OCI-LY7 (cell line): ENCODE results near the gene EGR2. TPM values are rescaled to one million over a fixed set of nuclear protein-coding genes. Genes with fewer than 3 reads are reported as not detected.

Source experiments
- BruUV-seq: library from RNA; stranded (reverse); fragments of 400-500 nt; replicated peaks from 2 replicates; lab custom pipeline; 2021; lab: Mats Ljungman, UMichigan
- CTCF ChIA-PET: fragments of 300-600 bp; sonication (Branson Sonifier 250); formaldehyde crosslinking; loops from one replicate; lab custom pipeline; 2022; ENCODE audit warnings: antibody characterized with exemption; ENCODE audit not compliant: unreplicated experiment; lab: Charles Lee
- POLR2A ChIA-PET: fragments of 300-600 bp; sonication (Branson Sonifier 250); formaldehyde crosslinking; loops from one replicate; lab custom pipeline; 2022; ENCODE audit warnings: antibody characterized with exemption; lab: Charles Lee
- DNase-seq: peaks from one replicate; pipeline ENCODE4 v3.0.0-alpha.2; 2015; ENCODE audit warnings: low spot score
- H2AFZ ChIP-seq: fragments of 200-600 bp; sonication (generic), shearing (Covaris generic); 2 replicates; pipeline ENCODE4 v1.6.1; 2014; ENCODE audit warnings: mild to moderate bottlenecking, antibody characterized with exemption, low read length, moderate library complexity
- H3K27ac ChIP-seq: fragments of 200-600 bp; sonication (generic); 2 replicates; pipeline ENCODE4 v1.5.1; 2014; ENCODE audit warnings: mixed run types, low read depth, mild to moderate bottlenecking, moderate library complexity, low read length, inconsistent platforms; ENCODE audit not compliant: poor library complexity, severe bottlenecking
- H3K36me3 ChIP-seq: fragments of 200-600 bp; sonication (generic); 2 replicates; pipeline ENCODE4 v1.6.1; 2014; ENCODE audit warnings: mild to moderate bottlenecking, antibody characterized with exemption, low read length, moderate library complexity, mixed read lengths; ENCODE audit not compliant: insufficient read depth
- H3K4me1 ChIP-seq: fragments of 200-600 bp; sonication (generic); 2 replicates; pipeline ENCODE4 v1.5.1; 2014; ENCODE audit warnings: mild to moderate bottlenecking, low read length; ENCODE audit not compliant: insufficient read depth, poor library complexity, severe bottlenecking
- H3K4me2 ChIP-seq: fragments of 200-600 bp; sonication (generic); 2 replicates; pipeline ENCODE4 v1.6.1; 2014; ENCODE audit warnings: mild to moderate bottlenecking, low read length
- H3K4me3 ChIP-seq: fragments of 200-600 bp; sonication (generic); 2 replicates; pipeline ENCODE4 v1.5.1; 2014; ENCODE audit warnings: mild to moderate bottlenecking, low read depth, low read length; ENCODE audit not compliant: poor library complexity, severe bottlenecking
- H3K79me2 ChIP-seq: fragments of 200-600 bp; sonication (generic); 2 replicates; pipeline ENCODE4 v1.6.1; 2016; ENCODE audit warnings: low read depth, mild to moderate bottlenecking, low read length, moderate library complexity, mixed read lengths; ENCODE audit not compliant: insufficient read depth
- H3K9me2 ChIP-seq: fragments of 200-600 bp; sonication (generic); 2 replicates; pipeline ENCODE4 v1.6.1; 2016; ENCODE audit warnings: mild to moderate bottlenecking, low read length, mixed read lengths; ENCODE audit not compliant: insufficient read depth
- H3K9me3 ChIP-seq: fragments of 200-600 bp; sonication (generic); 2 replicates; pipeline ENCODE4 v1.6.1; 2014; ENCODE audit warnings: mild to moderate bottlenecking, mixed run types, low read length, mixed read lengths
- H4K20me1 ChIP-seq: fragments of 200-600 bp; sonication (generic); 2 replicates; pipeline ENCODE4 v1.6.1; 2014; ENCODE audit warnings: mild to moderate bottlenecking, antibody characterized with exemption, low read length, moderate library complexity, mixed read lengths; ENCODE audit not compliant: insufficient read depth
- EZH2phosphoT487 ChIP-seq: fragments of 200-600 bp; sonication (generic); IDR thresholded peaks from 2 replicates; pipeline ENCODE4 v1.6.1; 2018; ENCODE audit warnings: low read depth, borderline replicate concordance, mild to moderate bottlenecking, mixed run types, antibody characterized with exemption, low read length, moderate library complexity, mixed read lengths
- intact Hi-C: fragments of 100-400 bp; cut with micrococcal nuclease; formaldehyde crosslinking; loops from one replicate; pipeline ENCODE4 v1.10.0; 2022; ENCODE audit not compliant: unreplicated experiment
- total RNA-seq, 2 experiments: library from RNA; depleted of rRNA in 1 of 2; stranded (reverse); fragments of >200 nt in 1 of 2; shearing (Covaris generic) in 1 of 2; gene quantifications; 2 replicates each; pipeline ENCODE4 v1.2.3, GENCODE V29; 2014 to 2022
- TF ChIP-seq, protein P1 (sequence below): fragments of 200-600 bp; sonication (generic); conservative IDR thresholded peaks from 2 replicates; pipeline ENCODE4 v1.5.1; 2014; ENCODE audit warnings: mild to moderate bottlenecking, antibody characterized with exemption, low read length, moderate library complexity, mixed read lengths

Gene EGR2
- total RNA-seq, 2 experiments from 2014 or later: 0.19 TPM; not detected in 1

DNA sequence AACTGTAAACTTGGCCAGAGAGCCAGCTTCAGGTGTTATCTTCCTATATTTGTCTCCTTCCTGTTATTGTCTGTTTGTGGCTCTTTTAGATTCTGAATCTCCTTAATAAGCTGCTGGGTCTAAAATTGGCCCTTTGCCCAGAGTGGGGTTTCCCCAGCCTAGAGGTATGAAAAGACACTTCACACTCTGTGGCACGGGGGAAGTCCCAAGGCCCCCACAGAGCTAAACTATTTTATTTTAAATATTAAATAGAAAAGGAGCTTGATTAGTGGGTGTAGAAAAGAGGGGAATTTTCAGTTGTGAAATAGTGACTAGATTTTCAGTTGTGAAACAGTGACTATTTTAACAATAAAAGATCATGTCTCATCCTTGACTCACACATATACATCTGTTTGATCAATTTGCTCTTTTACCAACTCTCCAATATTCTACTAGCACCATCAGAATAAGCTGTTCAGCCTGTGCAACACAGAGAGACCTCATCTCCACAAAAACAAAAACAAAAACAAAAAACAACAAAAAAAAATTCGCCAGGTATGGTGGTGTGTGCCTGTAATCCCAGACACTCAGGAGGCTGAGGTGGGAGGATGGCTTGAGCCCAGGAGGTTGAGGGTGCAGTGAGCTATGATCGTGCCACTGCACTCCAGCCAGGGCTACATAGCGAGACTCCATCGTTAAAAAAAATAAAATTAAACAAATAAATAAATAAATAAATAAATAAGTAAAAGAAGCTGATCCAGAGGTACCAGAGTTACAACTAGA lies 36.5 kb downstream of the EGR2 start:
- no peak overlapping the region for H2AFZ ChIP-seq
- POLR2A ChIA-PET: interaction anchor here (0.5 to 3.8 kb wide), 15 partner anchors 10 to 1981 kb away, joined by 3 to 19 read pairs (median 4); partner anchors contain the start of gene EGR2

DNA sequence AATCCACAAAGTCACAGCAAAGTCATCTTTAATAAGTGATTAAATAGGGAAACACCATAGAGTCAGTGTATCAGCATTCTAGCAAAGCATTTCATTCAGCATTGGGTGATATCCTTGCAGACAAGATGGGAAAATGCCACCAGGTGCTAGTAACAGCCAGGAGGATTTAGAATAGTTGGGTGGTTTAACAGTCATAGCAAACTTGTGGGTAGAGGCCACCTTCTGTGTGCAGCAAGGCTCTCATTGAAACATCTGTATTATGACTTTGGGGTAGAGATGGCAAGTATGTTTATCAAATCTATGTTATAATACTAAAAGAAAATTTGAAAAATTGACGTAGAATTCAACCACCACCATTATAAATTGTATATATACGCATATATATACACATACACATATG lies 38.0 kb downstream of the EGR2 start:
- no peak for TF ChIP-seq EZH2phosphoT487
- TF ChIP-seq, protein P1, sequence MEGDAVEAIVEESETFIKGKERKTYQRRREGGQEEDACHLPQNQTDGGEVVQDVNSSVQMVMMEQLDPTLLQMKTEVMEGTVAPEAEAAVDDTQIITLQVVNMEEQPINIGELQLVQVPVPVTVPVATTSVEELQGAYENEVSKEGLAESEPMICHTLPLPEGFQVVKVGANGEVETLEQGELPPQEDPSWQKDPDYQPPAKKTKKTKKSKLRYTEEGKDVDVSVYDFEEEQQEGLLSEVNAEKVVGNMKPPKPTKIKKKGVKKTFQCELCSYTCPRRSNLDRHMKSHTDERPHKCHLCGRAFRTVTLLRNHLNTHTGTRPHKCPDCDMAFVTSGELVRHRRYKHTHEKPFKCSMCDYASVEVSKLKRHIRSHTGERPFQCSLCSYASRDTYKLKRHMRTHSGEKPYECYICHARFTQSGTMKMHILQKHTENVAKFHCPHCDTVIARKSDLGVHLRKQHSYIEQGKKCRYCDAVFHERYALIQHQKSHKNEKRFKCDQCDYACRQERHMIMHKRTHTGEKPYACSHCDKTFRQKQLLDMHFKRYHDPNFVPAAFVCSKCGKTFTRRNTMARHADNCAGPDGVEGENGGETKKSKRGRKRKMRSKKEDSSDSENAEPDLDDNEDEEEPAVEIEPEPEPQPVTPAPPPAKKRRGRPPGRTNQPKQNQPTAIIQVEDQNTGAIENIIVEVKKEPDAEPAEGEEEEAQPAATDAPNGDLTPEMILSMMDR: no peak
- Histone ChIP-seq H3K4me1 (peaks cover 30% of the 10 kb centered on the region), H3K9me3 (no peaks in the 10 kb centered on the region), H3K79me2 (no peaks in the 10 kb centered on the region), H3K4me3 (no peak overlapping the region), H3K9me2 (no peaks in the 10 kb centered on the region), H3K27ac (no peak overlapping the region), H4K20me1 (no peaks in the 10 kb centered on the region), H2AFZ (no peak overlapping the region), H3K4me2 (no peak overlapping the region), H3K36me3 (no peaks in the 10 kb centered on the region)
- POLR2A ChIA-PET: interaction anchor here (0.6 to 1.0 kb wide), 4 partner anchors 9 to 327 kb away, joined by 3 to 4 read pairs (median 3); no protein-coding TSS in a partner anchor
- no TSS peak for BruUV-seq
- no peak for DNase-seq
- CTCF ChIA-PET: no interaction called here
- intact Hi-C loops: no loop called here

More for the DNA sequence above, 36.5 kb downstream of the EGR2 start:
- H3K9me2 ChIP-seq: no peaks in the 10 kb centered on the region
- CTCF ChIA-PET: no interaction called here
- no peaks in the 10 kb centered on the region for H3K79me2 ChIP-seq
- peaks cover 30% of the 10 kb centered on the region for H3K4me1 ChIP-seq
- H3K27ac ChIP-seq: peak overlapping the region; percentile 38
- H4K20me1 ChIP-seq: no peaks in the 10 kb centered on the region
- intact Hi-C loops: no loop called here
- BruUV-seq: no TSS peak
- DNase-seq: peak; percentile 86
- H3K4me2 ChIP-seq: peak overlapping the region; percentile 44
- H3K36me3 ChIP-seq: no peaks in the 10 kb centered on the region
- peak overlapping the region; percentile 5 for H3K4me3 ChIP-seq
- TF ChIP-seq, protein P1: no peak
- no peak for TF ChIP-seq EZH2phosphoT487
- H3K9me3 ChIP-seq: no peaks in the 10 kb centered on the region
